Measurements from ENCODE around the gene NCKAP5L. TPM values are rescaled to one million over a fixed set of nuclear protein-coding genes. Genes with fewer than 3 reads are reported as not detected.

The NCKAP5L gene
- total RNA-seq, 1 experiment from 2014 or later: 13.3 TPM

- DNase-seq (peak; percentile 60), ATAC-seq (peak; percentile 17; the same call in 1 of the 2 replicates)
- TF ChIP-seq CTCF (conservative IDR thresholded peaks at IDR 0.05; ENCODE audit: low read depth, low read length) (peak; percentile 82), EZH2 (IDR thresholded peaks at IDR 0.05; ENCODE audit: low read length, unreplicated experiment) (no peak)
- H3K36me3 ChIP-seq (ENCODE audit: low read depth, low read length): no peaks in the 10 kb centered on the region
- no peak overlapping the region for H3K4me2 ChIP-seq (ENCODE audit: low read length)
- intact Hi-C loops (cut with micrococcal nuclease): loop anchor here (1.0 kb wide), 1 partner anchor 63 kb away; no protein-coding TSS in a partner anchor
- H4K20me1 ChIP-seq (ENCODE audit: low read length): no peaks in the 10 kb centered on the region
- no TSS peak for BruUV-seq (replicated peaks)
- peaks cover 22% of the 10 kb centered on the region for H3K79me2 ChIP-seq (ENCODE audit: low read length)
- H3K27me3 ChIP-seq (ENCODE audit: low read length): no peaks in the 10 kb centered on the region
- no peak overlapping the region for H2AFZ ChIP-seq (ENCODE audit: low read length)
- peaks cover 17% of the 10 kb centered on the region for H3K4me1 ChIP-seq (ENCODE audit: insufficient read depth, low read length)
- no peak overlapping the region for H3K9ac ChIP-seq (ENCODE audit: low read length)
- no peak overlapping the region for H3K27ac ChIP-seq (ENCODE audit: low read length)
- no peak overlapping the region for H3K4me3 ChIP-seq (ENCODE audit: low read length)
- H3F3A ChIP-seq (ENCODE audit: low read length, unreplicated experiment): no peaks in the 10 kb centered on the region
- ChIA-PET POLR2A (ENCODE audit: unreplicated experiment) (no interaction called here), CTCF (interaction anchor here (0.6 to 0.8 kb wide), 4 partner anchors 11 to 122 kb away, joined by 3 to 4 read pairs (median 4); partner anchors contain the start of genes NCKAP5L and TMBIM6)
- no peaks in the 10 kb centered on the region for H3K9me3 ChIP-seq (ENCODE audit: low read length)
- no peaks in the 10 kb centered on the region for H3K9me2 ChIP-seq (replicated peaks; ENCODE audit: low read length)
These were observed 10.9 kb upstream of the NCKAP5L start for GRCh38 chr12:49838973-49839633.

DNA sequence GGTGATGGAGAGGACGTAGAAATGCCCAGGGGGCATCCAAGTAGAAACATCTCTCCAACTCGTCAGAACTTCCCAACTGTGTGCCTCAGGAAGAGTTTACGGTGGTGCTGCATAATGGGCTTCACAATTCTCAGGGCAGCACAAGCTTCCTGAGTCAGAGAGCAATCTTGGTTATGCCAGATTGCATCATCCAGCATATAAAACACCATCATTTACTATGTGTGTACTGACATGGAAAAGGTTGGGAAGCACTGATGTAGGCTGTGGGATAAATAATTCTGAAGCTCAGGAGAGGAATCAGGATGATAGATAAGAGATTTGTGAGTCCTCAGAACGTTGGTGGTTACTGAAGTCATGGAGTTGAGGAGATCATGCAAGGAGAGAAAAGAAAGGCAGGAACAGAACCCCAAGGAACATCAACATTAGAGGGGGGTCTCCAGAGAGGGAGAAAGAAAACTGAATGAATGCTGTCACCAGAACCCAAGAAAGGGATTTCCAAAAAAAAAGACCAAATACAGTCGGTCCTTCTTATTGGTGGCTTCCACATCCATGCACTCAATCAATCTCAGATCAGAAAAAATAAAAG is 4.7 kb upstream of the NCKAP5L start:
- peak; percentile 27 for DNase-seq

More for the DNA sequence above, 4.7 kb upstream of the NCKAP5L start:
- no peaks in the 10 kb centered on the region for H3F3A ChIP-seq (ENCODE audit: low read length, unreplicated experiment)
- CTCF ChIA-PET: no interaction called here
- no TSS peak for BruUV-seq (replicated peaks)
- no peak for TF ChIP-seq EZH2 (IDR thresholded peaks at IDR 0.05; ENCODE audit: low read length, unreplicated experiment)
- TF ChIP-seq EZH2phosphoT487 (IDR thresholded peaks at IDR 0.05; ENCODE audit: borderline replicate concordance, low read length): no peak
- TF ChIP-seq CTCF (conservative IDR thresholded peaks at IDR 0.05; ENCODE audit: low read depth, low read length): no peak
- H3K36me3 ChIP-seq (ENCODE audit: low read depth, low read length): no peaks in the 10 kb centered on the region
- no peak overlapping the region for H3K27ac ChIP-seq (ENCODE audit: low read length)
- POLR2A ChIA-PET (ENCODE audit: unreplicated experiment): interaction anchor here (0.6 kb wide), 1 partner anchor 92 kb away, joined by 3 read pairs; the partner anchor contains the start of gene TMBIM6
- no peak overlapping the region for H3K4me2 ChIP-seq (ENCODE audit: low read length)
- H4K20me1 ChIP-seq (ENCODE audit: low read length): no peaks in the 10 kb centered on the region
- peaks cover 12% of the 10 kb centered on the region for H3K4me1 ChIP-seq (ENCODE audit: insufficient read depth, low read length)
- no peaks in the 10 kb centered on the region for H3K27me3 ChIP-seq (ENCODE audit: low read length)
- no peak overlapping the region for H2AFZ ChIP-seq (ENCODE audit: low read length)
- intact Hi-C loops (cut with micrococcal nuclease): no loop called here
- no peak overlapping the region for H3K4me3 ChIP-seq (ENCODE audit: low read length)
- ATAC-seq: no peak; the same call in 1 of the 2 replicates
- no peak overlapping the region for H3K9ac ChIP-seq (ENCODE audit: low read length)
- H3K9me2 ChIP-seq (replicated peaks; ENCODE audit: low read length): no peaks in the 10 kb centered on the region
- H3K79me2 ChIP-seq (ENCODE audit: low read length): no peaks in the 10 kb centered on the region
- no peaks in the 10 kb centered on the region for H3K9me3 ChIP-seq (ENCODE audit: low read length)
